ENCODE data around the gene KCNJ15. TPM values are rescaled to one million over a fixed set of nuclear protein-coding genes. Genes with fewer than 3 reads are reported as not detected.
A peak's percentile ranks its signal among the peaks of the same experiment; 100 is the strongest.

Gene KCNJ15
- total RNA-seq, 3 donors from 2014 or later, result 0.44 to 0.77 TPM; not detected in 1

DNA sequence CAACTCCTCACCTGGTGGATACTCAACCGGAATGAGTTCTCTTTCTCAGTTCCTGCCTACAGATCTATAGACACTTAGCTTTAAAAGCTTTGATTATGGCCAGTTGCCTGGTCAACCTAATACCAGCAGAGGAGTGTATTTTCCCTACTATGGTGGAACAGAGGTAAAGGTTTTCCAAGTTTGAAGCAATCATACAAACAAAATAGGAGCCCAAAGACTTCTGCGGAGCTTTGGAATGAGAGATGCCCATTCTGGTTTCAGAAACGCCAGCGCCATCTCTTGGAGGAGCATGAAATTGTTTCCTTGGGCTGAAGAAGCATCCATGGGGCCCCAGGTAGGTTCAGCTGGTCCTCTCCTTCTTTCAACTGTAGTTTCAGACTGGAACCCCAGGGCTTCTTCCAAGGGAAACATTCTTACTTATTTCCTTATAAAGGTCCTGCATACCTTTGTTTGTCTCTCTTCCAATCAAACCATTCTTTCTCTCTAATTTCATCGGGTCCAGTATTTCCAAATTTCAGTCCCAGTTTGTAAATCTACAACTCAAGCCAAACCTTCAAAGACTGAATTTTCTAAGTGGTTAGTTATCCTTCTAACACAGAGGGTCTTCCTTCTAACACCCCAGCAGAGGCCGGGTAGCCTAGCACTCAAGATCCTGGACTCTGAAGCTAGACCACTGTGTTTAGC lies 95.9 kb downstream of the KCNJ15 start:
- no peak overlapping the region for H3K4me3 ChIP-seq

DNA sequence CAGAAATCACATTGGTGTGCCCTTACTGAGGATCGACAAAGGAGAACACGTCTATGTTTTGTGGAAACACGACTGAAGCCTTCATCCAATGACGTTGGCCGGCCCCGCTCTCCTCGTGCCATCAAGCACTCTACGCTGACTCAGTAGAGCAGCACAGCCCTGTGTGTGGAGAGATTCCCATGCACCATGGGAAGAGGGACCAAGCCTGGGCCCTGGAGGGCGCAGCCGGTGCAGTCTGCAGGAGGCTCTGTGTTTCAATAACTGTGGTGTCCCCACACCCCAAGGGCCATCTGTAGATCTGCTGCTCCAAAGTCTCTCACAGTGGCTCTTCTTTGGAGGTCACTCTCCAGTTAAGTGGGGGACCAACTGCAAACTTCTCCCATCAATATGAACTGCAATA lies 97.4 kb downstream of the KCNJ15 start:
- H3K4me3 ChIP-seq, result no peak overlapping the region
- no peaks in the 10 kb centered on the region for H3K4me1 ChIP-seq (ENCODE audit: low read depth)
- ATAC-seq (no peak), DNase-seq (no peak)
- no peaks in the 10 kb centered on the region for H3K9me3 ChIP-seq
- no peaks in the 10 kb centered on the region for H3K36me3 ChIP-seq (ENCODE audit: low read depth)
- TF ChIP-seq CTCF (IDR thresholded peaks at IDR 0.05), result no peak
- intact Hi-C loops (cut with DNase I, micrococcal nuclease), result loop anchor here in 1 of 2 donors (5.0 to 10.0 kb wide), 2 partner anchors 137 to 189 kb away; no protein-coding TSS in a partner anchor

More for the DNA sequence above, 95.9 kb downstream of the KCNJ15 start:
- peak; percentile 43 for TF ChIP-seq CTCF (IDR thresholded peaks at IDR 0.05)
- peak in 2 of 3 donors; percentile 56 to 81 for DNase-seq
- ATAC-seq, result peak; percentile 63
- H3K36me3 ChIP-seq (ENCODE audit: low read depth), result no peaks in the 10 kb centered on the region
- H3K9me3 ChIP-seq, result no peaks in the 10 kb centered on the region
- intact Hi-C loops (cut with DNase I, micrococcal nuclease), result loop anchor here in 1 of 2 donors (5.0 to 10.0 kb wide), 2 partner anchors 135 to 188 kb away; no protein-coding TSS in a partner anchor
- no peaks in the 10 kb centered on the region for H3K4me1 ChIP-seq (ENCODE audit: low read depth)

GRCh38 chr21:38354746-38355145 lies 98.0 kb downstream of the KCNJ15 start:
- no peak for DNase-seq
- no peak overlapping the region for H3K4me3 ChIP-seq
- no peaks in the 10 kb centered on the region for H3K9me3 ChIP-seq
- no peak for TF ChIP-seq CTCF (IDR thresholded peaks at IDR 0.05)
- no peaks in the 10 kb centered on the region for H3K4me1 ChIP-seq (ENCODE audit: low read depth)
- intact Hi-C loops (cut with DNase I, micrococcal nuclease), result loop anchor here (5.0 to 10.0 kb wide), 2 partner anchors 137 to 190 kb away; no protein-coding TSS in a partner anchor
- no peaks in the 10 kb centered on the region for H3K36me3 ChIP-seq (ENCODE audit: low read depth)
- no peak for ATAC-seq

DNA sequence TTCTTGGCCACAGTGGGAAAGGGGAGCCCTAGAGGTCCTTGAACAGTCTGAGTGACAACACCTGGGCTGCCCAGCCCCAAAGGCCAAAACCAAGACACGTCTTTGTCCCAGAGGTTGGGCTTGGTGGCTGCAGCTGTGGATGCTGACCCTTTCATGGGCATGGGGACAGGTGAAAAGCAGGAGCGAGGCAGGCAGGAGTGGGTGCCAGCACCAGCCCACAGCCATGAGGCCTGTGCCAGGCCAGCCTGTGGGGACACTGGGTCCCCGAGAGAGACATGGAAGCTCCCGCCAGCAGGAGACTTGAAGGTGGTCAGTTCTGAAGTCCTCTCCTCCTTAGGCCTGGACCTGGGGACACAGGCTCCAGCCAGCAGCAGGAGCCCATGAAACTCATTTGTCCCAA lies 98.6 kb downstream of the KCNJ15 start:
- no peak for DNase-seq

More for the DNA sequence above, 98.6 kb downstream of the KCNJ15 start:
- no peaks in the 10 kb centered on the region for H3K4me1 ChIP-seq (ENCODE audit: low read depth)
- ATAC-seq, result no peak
- H3K36me3 ChIP-seq (ENCODE audit: low read depth), result no peaks in the 10 kb centered on the region
- no peak overlapping the region for H3K4me3 ChIP-seq
- intact Hi-C loops (cut with DNase I, micrococcal nuclease), result loop anchor here (5.0 to 10.0 kb wide), 2 partner anchors 138 to 191 kb away; no protein-coding TSS in a partner anchor
- TF ChIP-seq CTCF (IDR thresholded peaks at IDR 0.05), result no peak
- no peaks in the 10 kb centered on the region for H3K9me3 ChIP-seq
